Measurements from ENCODE around the gene FER1L5.

The FER1L5 gene

GRCh38 chr2:96729748-96730147 is 87.2 kb downstream of the FER1L5 start:
- H4K20me1 ChIP-seq (ENCODE audit: control insufficient read depth, insufficient read depth, low read depth, low read length) = no peaks in the 10 kb centered on the region
- H3K79me2 ChIP-seq (ENCODE audit: control insufficient read depth, low read length) = no peaks in the 10 kb centered on the region
- H3K9me2 ChIP-seq (replicated peaks; ENCODE audit: control insufficient read depth, low read length) = no peaks in the 10 kb centered on the region
- no peak overlapping the region for H3K4me2 ChIP-seq (ENCODE audit: low read length)
- no peak overlapping the region for H3K4me3 ChIP-seq (ENCODE audit: low read length)
- H3K36me3 ChIP-seq (ENCODE audit: control insufficient read depth, low read length) = peaks cover 50% of the 10 kb centered on the region
- H3K4me1 ChIP-seq (ENCODE audit: control insufficient read depth, low read length) = no peaks in the 10 kb centered on the region
- TF ChIP-seq CTCF (IDR thresholded peaks at IDR 0.05; ENCODE audit: low read depth, low read length, poor library complexity, severe bottlenecking) (no peak), EZH2phosphoT487 (IDR thresholded peaks at IDR 0.05; ENCODE audit: borderline replicate concordance, low read length) (no peak)
- H3K27me3 ChIP-seq (ENCODE audit: control insufficient read depth, low read length) = no peaks in the 10 kb centered on the region
- no peaks in the 10 kb centered on the region for H3F3A ChIP-seq (ENCODE audit: control insufficient read depth, insufficient read depth)
- H3K9me3 ChIP-seq (ENCODE audit: control insufficient read depth, insufficient read depth, low read length) = no peaks in the 10 kb centered on the region
- H3K27ac ChIP-seq (ENCODE audit: low read depth, low read length) = no peak overlapping the region

GRCh38 chr2:96730212-96730611 is 87.6 kb downstream of the FER1L5 start:
- H3K79me2 ChIP-seq (ENCODE audit: control insufficient read depth, low read length) = no peaks in the 10 kb centered on the region
- H3K4me3 ChIP-seq (ENCODE audit: low read length) = no peak overlapping the region
- no peaks in the 10 kb centered on the region for H3K27me3 ChIP-seq (ENCODE audit: control insufficient read depth, low read length)
- no peak overlapping the region for H3K4me2 ChIP-seq (ENCODE audit: low read length)
- no peaks in the 10 kb centered on the region for H3K9me2 ChIP-seq (replicated peaks; ENCODE audit: control insufficient read depth, low read length)
- H3K36me3 ChIP-seq (ENCODE audit: control insufficient read depth, low read length) = peaks cover 53% of the 10 kb centered on the region
- no peaks in the 10 kb centered on the region for H4K20me1 ChIP-seq (ENCODE audit: control insufficient read depth, insufficient read depth, low read depth, low read length)
- H3K9me3 ChIP-seq (ENCODE audit: control insufficient read depth, insufficient read depth, low read length) = no peaks in the 10 kb centered on the region
- no peak overlapping the region for H3K27ac ChIP-seq (ENCODE audit: low read depth, low read length)
- H3F3A ChIP-seq (ENCODE audit: control insufficient read depth, insufficient read depth) = no peaks in the 10 kb centered on the region
- H3K4me1 ChIP-seq (ENCODE audit: control insufficient read depth, low read length) = no peaks in the 10 kb centered on the region
- TF ChIP-seq EZH2phosphoT487 (IDR thresholded peaks at IDR 0.05; ENCODE audit: borderline replicate concordance, low read length) = no peak
- TF ChIP-seq CTCF (IDR thresholded peaks at IDR 0.05; ENCODE audit: low read depth, low read length, poor library complexity, severe bottlenecking) = no peak

GRCh38 chr2:96733931-96734330 is 91.4 kb downstream of the FER1L5 start:
- Histone ChIP-seq H3K9me3 (ENCODE audit: control insufficient read depth, insufficient read depth, low read length) (no peaks in the 10 kb centered on the region), H3K36me3 (ENCODE audit: control insufficient read depth, low read length) (peaks cover 55% of the 10 kb centered on the region)

More at GRCh38 chr2:96733931-96734330, 91.4 kb downstream of the FER1L5 start:
- 0 out of 2 replicates have a peak, but pooled peaks cover 2% of the 10 kb centered on the region for H3F3A ChIP-seq (ENCODE audit: control insufficient read depth, insufficient read depth)
- no peak overlapping the region for H3K27ac ChIP-seq (ENCODE audit: low read depth, low read length)
- H3K4me3 ChIP-seq (ENCODE audit: low read length) = no peak overlapping the region
- TF ChIP-seq CTCF (IDR thresholded peaks at IDR 0.05; ENCODE audit: low read depth, low read length, poor library complexity, severe bottlenecking) (no peak), EZH2phosphoT487 (IDR thresholded peaks at IDR 0.05; ENCODE audit: borderline replicate concordance, low read length) (no peak)
- peaks cover 10% of the 10 kb centered on the region for H3K4me1 ChIP-seq (ENCODE audit: control insufficient read depth, low read length)
- H3K9me2 ChIP-seq (replicated peaks; ENCODE audit: control insufficient read depth, low read length) = no peaks in the 10 kb centered on the region
- no peaks in the 10 kb centered on the region for H3K27me3 ChIP-seq (ENCODE audit: control insufficient read depth, low read length)
- H4K20me1 ChIP-seq (ENCODE audit: control insufficient read depth, insufficient read depth, low read depth, low read length) = no peaks in the 10 kb centered on the region
- no peak overlapping the region for H3K4me2 ChIP-seq (ENCODE audit: low read length)
- peaks cover 20% of the 10 kb centered on the region for H3K79me2 ChIP-seq (ENCODE audit: control insufficient read depth, low read length)
